Uterus (tissue), 2 donors: ENCODE data around the gene SNX30.

ENCODE experiments used
- POLR2A ChIP-seq, 2 donors: fragments of 450-650 bp; IDR thresholded peaks; one replicate each; pipeline ENCODE4 v1.6.1; 2016; ENCODE audit warnings: antibody characterized with exemption in 2 of 2, mild to moderate bottlenecking in 1 of 2, moderate library complexity in 1 of 2
- TF ChIP-seq, protein P1 (sequence below), 4 experiments: fragments of 200-600 bp in 2 of 4; fragments of 450-650 bp in 2 of 4; sonication (generic) in 2 of 4; IDR thresholded peaks; one replicate each; pipeline ENCODE4 v1.5.1; 2016 to 2019; ENCODE audit warnings: antibody characterized with exemption in 4 of 4, mild to moderate bottlenecking in 2 of 4, moderate library complexity in 1 of 4

DNA sequence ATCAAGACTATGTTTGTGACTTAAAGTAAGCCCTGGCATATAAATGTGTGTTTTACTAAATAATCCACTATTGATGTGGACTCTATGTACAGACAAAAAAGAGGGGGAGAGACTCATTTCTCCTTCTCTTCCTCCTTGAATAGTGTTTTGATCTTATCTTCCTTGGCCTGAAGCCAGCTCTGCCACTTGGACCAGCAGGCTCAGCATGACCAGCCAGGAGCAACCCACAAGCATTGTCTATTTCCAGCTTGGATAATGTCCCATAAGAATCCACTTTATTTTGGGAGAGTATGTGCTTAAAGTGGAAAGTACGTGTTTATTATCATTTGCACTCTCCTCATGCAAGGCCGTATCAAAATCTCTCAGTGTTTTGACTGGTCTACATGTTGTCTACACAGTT is 164.0 kb downstream of the SNX30 start:
- TF ChIP-seq POLR2A (IDR thresholded peaks at IDR 0.05), result no peak
- TF ChIP-seq, protein P1, sequence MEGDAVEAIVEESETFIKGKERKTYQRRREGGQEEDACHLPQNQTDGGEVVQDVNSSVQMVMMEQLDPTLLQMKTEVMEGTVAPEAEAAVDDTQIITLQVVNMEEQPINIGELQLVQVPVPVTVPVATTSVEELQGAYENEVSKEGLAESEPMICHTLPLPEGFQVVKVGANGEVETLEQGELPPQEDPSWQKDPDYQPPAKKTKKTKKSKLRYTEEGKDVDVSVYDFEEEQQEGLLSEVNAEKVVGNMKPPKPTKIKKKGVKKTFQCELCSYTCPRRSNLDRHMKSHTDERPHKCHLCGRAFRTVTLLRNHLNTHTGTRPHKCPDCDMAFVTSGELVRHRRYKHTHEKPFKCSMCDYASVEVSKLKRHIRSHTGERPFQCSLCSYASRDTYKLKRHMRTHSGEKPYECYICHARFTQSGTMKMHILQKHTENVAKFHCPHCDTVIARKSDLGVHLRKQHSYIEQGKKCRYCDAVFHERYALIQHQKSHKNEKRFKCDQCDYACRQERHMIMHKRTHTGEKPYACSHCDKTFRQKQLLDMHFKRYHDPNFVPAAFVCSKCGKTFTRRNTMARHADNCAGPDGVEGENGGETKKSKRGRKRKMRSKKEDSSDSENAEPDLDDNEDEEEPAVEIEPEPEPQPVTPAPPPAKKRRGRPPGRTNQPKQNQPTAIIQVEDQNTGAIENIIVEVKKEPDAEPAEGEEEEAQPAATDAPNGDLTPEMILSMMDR (IDR thresholded peaks at IDR 0.05), result no peak
